Parathyroid adenoma (tissue), 2 donors: ENCODE results near the gene ZAP70.

Source experiments
- H2AFZ ChIP-seq: fragments of 300-600 bp; sonication (generic); one replicate; pipeline ENCODE4 v1.7.0; 2017; ENCODE audit warnings: antibody characterized with exemption, mild to moderate bottlenecking
- H3K27ac ChIP-seq: fragments of 300-600 bp; sonication (generic); one replicate; pipeline ENCODE4 v1.7.0; 2017
- H3K27me3 ChIP-seq: fragments of 300-600 bp; sonication (generic); one replicate; pipeline ENCODE4 v1.7.0; 2017; ENCODE audit warnings: low read length; ENCODE audit not compliant: control insufficient read depth, insufficient read depth
- H3K36me3 ChIP-seq: fragments of 300-600 bp; sonication (generic); one replicate; pipeline ENCODE4 v1.7.0; 2017; ENCODE audit warnings: low read length; ENCODE audit not compliant: control insufficient read depth, insufficient read depth
- H3K4me1 ChIP-seq: fragments of 300-600 bp; sonication (generic); one replicate; pipeline ENCODE4 v1.7.0; 2017; ENCODE audit warnings: control low read depth
- H3K4me2 ChIP-seq: fragments of 300-600 bp; sonication (generic); one replicate; pipeline ENCODE4 v1.7.0; 2017; ENCODE audit warnings: low read length
- H3K4me3 ChIP-seq: fragments of 300-600 bp; sonication (generic); one replicate; pipeline ENCODE4 v1.7.0; 2017; ENCODE audit warnings: low read depth, low read length
- H3K79me2 ChIP-seq: fragments of 300-600 bp; sonication (generic); one replicate; pipeline ENCODE4 v1.7.0; 2017; ENCODE audit warnings: control low read depth
- H3K9ac ChIP-seq: fragments of 300-600 bp; sonication (generic); one replicate; pipeline ENCODE4 v1.7.0; 2017; ENCODE audit warnings: mild to moderate bottlenecking
- H3K9me3 ChIP-seq: fragments of 300-600 bp; sonication (generic); one replicate; pipeline ENCODE4 v1.7.0; 2017; ENCODE audit warnings: low read length; ENCODE audit not compliant: control insufficient read depth
- CTCF ChIP-seq: fragments of 300-600 bp; sonication (generic); IDR thresholded peaks from one replicate; pipeline ENCODE4 v1.7.0; 2017; ENCODE audit warnings: antibody characterized with exemption, mild to moderate bottlenecking
- donor health status: primary hyperparathyroidism.

ZAP70 gene

GRCh38 chr2:97724073-97724410 lies 10.7 kb downstream of the ZAP70 start:
- no peaks in the 10 kb centered on the region for H3K27me3 ChIP-seq
- H3K4me2 ChIP-seq, result no peak overlapping the region
- H3K9ac ChIP-seq, result no peak overlapping the region
- no peak overlapping the region for H2AFZ ChIP-seq
- no peak overlapping the region for H3K27ac ChIP-seq
- no peaks in the 10 kb centered on the region for H3K36me3 ChIP-seq
- no peaks in the 10 kb centered on the region for H3K4me1 ChIP-seq
- H3K79me2 ChIP-seq, result no peaks in the 10 kb centered on the region
- no peaks in the 10 kb centered on the region for H3K9me3 ChIP-seq
- no peak for TF ChIP-seq CTCF
- H3K4me3 ChIP-seq, result no peak overlapping the region

GRCh38 chr2:97724501-97724900 lies 11.1 kb downstream of the ZAP70 start:
- no peak for TF ChIP-seq CTCF
- no peaks in the 10 kb centered on the region for H3K27me3 ChIP-seq
- no peak overlapping the region for H3K27ac ChIP-seq
- H3K79me2 ChIP-seq, result no peaks in the 10 kb centered on the region
- H2AFZ ChIP-seq, result no peak overlapping the region
- no peaks in the 10 kb centered on the region for H3K9me3 ChIP-seq
- no peak overlapping the region for H3K4me2 ChIP-seq
- no peaks in the 10 kb centered on the region for H3K4me1 ChIP-seq
- H3K9ac ChIP-seq, result no peak overlapping the region
- no peak overlapping the region for H3K4me3 ChIP-seq
- no peaks in the 10 kb centered on the region for H3K36me3 ChIP-seq

GRCh38 chr2:97724946-97725688 lies 11.7 kb downstream of the ZAP70 start:
- Histone ChIP-seq H3K4me1 (no peaks in the 10 kb centered on the region), H3K27ac (no peak overlapping the region), H3K36me3 (no peaks in the 10 kb centered on the region), H3K9ac (no peak overlapping the region), H3K9me3 (no peaks in the 10 kb centered on the region), H3K79me2 (no peaks in the 10 kb centered on the region), H3K27me3 (no peaks in the 10 kb centered on the region), H3K4me3 (no peak overlapping the region), H3K4me2 (no peak overlapping the region), H2AFZ (no peak overlapping the region)
- no peak for TF ChIP-seq CTCF

DNA sequence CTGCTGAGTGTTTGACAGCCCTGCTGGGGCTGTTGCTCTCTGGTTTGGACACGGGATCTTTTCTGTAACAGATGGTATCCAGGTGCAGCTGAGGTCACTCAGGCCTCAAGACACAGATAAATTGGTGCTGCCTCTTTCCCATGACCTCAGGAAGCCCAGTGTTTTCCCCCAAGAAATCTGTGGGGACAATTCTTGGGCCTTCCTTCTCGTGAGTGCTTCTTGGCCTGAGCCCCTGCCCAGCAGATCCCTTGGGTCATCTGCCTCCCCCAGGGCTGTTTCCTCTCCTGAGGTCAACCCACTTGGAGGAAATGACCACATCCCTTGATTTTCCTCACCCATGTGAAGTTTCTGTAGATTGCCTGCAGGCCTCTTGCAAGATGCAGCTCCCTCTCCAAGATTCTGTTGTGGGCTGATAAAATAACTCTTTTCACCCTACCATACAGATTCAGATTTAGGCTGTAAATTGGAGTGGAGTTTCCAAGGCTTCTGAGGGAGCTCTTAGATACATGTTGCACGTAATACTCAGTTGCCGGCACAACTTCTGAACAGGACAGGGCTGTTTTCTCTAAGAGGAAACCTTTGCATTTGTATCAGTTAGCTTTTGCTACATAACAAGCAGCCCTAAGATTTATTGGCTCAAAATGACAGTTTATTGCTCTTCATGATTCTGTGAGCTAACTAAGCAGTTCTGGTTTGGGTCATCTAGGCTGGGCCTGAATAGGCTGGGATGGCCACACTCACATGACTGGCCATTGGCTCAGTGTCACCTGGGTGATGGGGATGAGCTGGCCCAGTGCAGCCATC lies 13.1 kb downstream of the ZAP70 start:
- Histone ChIP-seq H3K4me2 (no peak overlapping the region), H3K9me3 (no peaks in the 10 kb centered on the region), H3K9ac (no peak overlapping the region), H2AFZ (no peak overlapping the region), H3K27ac (no peak overlapping the region), H3K4me3 (no peak overlapping the region), H3K36me3 (no peaks in the 10 kb centered on the region), H3K79me2 (no peaks in the 10 kb centered on the region), H3K4me1 (no peaks in the 10 kb centered on the region), H3K27me3 (no peaks in the 10 kb centered on the region)
- TF ChIP-seq CTCF, result no peak
